Endometrial microvascular endothelial cells (primary cell): ENCODE measurements around the gene DCAF5. TPM values are rescaled to one million over a fixed set of nuclear protein-coding genes. Genes with fewer than 3 reads are reported as not detected.

Experiments used
- total RNA-seq: library from RNA; depleted of rRNA; stranded (reverse); fragments of >200 nt; gene quantifications from one replicate; pipeline ENCODE4 v1.2.3, GENCODE V29; 2015; ENCODE audit errors: inconsistent ontology term

Gene DCAF5
- total RNA-seq, 1 donor from 2014 or later, result 16.6 TPM

Other genes starting within 250 kb of the DCAF5 start
- 399 TPM for gene ACTN1, start 173.8 kb downstream of the DCAF5 start, total RNA-seq
- gene EXD2, start 38.4 kb upstream of the DCAF5 start, total RNA-seq, result 30.5 TPM
- 0.09 TPM for gene GALNT16, start 107.0 kb upstream of the DCAF5 start, total RNA-seq
- 219 TPM for gene ERH, start 245.2 kb upstream of the DCAF5 start, total RNA-seq
- 72.1 TPM for gene SLC39A9, start 245.6 kb upstream of the DCAF5 start, total RNA-seq